Suprapubic skin (tissue), 4 donors: ENCODE measurements around the gene ARHGEF12. TPM values are rescaled to one million over a fixed set of nuclear protein-coding genes. Genes with fewer than 3 reads are reported as not detected.
"Not testable (repeated sequence)": the region's sequence is repeated elsewhere in the genome, so short reads cannot be mapped to it uniquely, and the experiment has no call there.

Experiments used
- DNase-seq, 2 donors: peaks; one replicate each; pipeline ENCODE4 v3.0.0-alpha.2; 2019; ENCODE audit warnings: low spot score in 2 of 2
- H3K27ac ChIP-seq: fragments of 200-600 bp; sonication (generic); one replicate; pipeline ENCODE4 v1.5.1; 2019
- H3K27me3 ChIP-seq: fragments of 200-600 bp; sonication (generic); one replicate; pipeline ENCODE4 v1.5.1; 2019
- H3K36me3 ChIP-seq: fragments of 200-600 bp; sonication (generic); one replicate; pipeline ENCODE4 v1.5.1; 2019
- H3K4me1 ChIP-seq: fragments of 200-600 bp; sonication (generic); one replicate; pipeline ENCODE4 v1.5.1; 2019
- H3K4me3 ChIP-seq: fragments of 200-600 bp; sonication (generic); one replicate; pipeline ENCODE4 v1.5.1; 2019; ENCODE audit warnings: mild to moderate bottlenecking
- H3K9me3 ChIP-seq: fragments of 200-600 bp; sonication (generic); one replicate; pipeline ENCODE4 v1.5.1; 2019
- CTCF ChIP-seq, 2 donors: fragments of 200-600 bp in 1 of 2; fragments of 450-650 bp in 1 of 2; sonication (generic) in 1 of 2; IDR thresholded peaks; one replicate each; pipeline ENCODE4 v1.5.1; 2016 to 2019; ENCODE audit warnings: antibody characterized with exemption in 2 of 2, mild to moderate bottlenecking in 1 of 2, moderate library complexity in 1 of 2
- EP300 ChIP-seq: sonication (generic); formaldehyde crosslinking; IDR thresholded peaks from one replicate; pipeline ENCODE4 v1.6.1; 2017; ENCODE audit warnings: antibody characterized with exemption
- POLR2A ChIP-seq, 2 donors: fragments of 450-650 bp; IDR thresholded peaks; one replicate each; pipeline ENCODE4 v1.6.1; 2017; ENCODE audit warnings: antibody characterized with exemption in 2 of 2, mild to moderate bottlenecking in 2 of 2, moderate library complexity in 2 of 2
- POLR2AphosphoS5 ChIP-seq, 3 donors: sonication (generic); formaldehyde crosslinking; IDR thresholded peaks; one replicate each; pipeline ENCODE4 v1.6.1; 2017; ENCODE audit warnings: antibody characterized with exemption in 3 of 3
- WGBS: methylation state at CpG from one replicate; pipeline ENCODE4 v1.1.5; 2018; 5-methylcytosine and 5-hydroxymethylcytosine counted together
- total RNA-seq, 4 donors: library from RNA; depleted of rRNA; stranded (reverse); fragments of >200 nt; gene quantifications; one replicate each; pipeline ENCODE4 v1.1.0, GENCODE V29; 2016

ARHGEF12 gene
- total RNA-seq, 4 donors from 2014 or later, result 107 to 222 (median 138) TPM

GRCh38 chr11:120500414-120501071 is 164.3 kb downstream of the ARHGEF12 start:
- Histone ChIP-seq H3K36me3 (no peaks in the 10 kb centered on the region), H3K9me3 (no peaks in the 10 kb centered on the region), H3K27ac (no peak overlapping the region), H3K4me3 (no peak overlapping the region), H3K27me3 (peaks cover 16% of the 10 kb centered on the region), H3K4me1 (no peaks in the 10 kb centered on the region)
- 55% methylated on average over 14 of the region's 14 CpGs for WGBS
- DNase-seq, result no peak
- TF ChIP-seq CTCF (IDR thresholded peaks at IDR 0.05) (no peak), POLR2AphosphoS5 (IDR thresholded peaks at IDR 0.05) (no peak)

- no peaks in the 10 kb centered on the region for H3K4me1 ChIP-seq
- H3K27ac ChIP-seq, result no peak overlapping the region
- no peak for DNase-seq
- no peaks in the 10 kb centered on the region for H3K36me3 ChIP-seq
- WGBS, result 54% methylated on average over 2 of the region's 2 CpGs
- no peak overlapping the region for H3K4me3 ChIP-seq
- no peaks in the 10 kb centered on the region for H3K9me3 ChIP-seq
- peaks cover 23% of the 10 kb centered on the region for H3K27me3 ChIP-seq
- TF ChIP-seq CTCF (IDR thresholded peaks at IDR 0.05) (no peak), POLR2AphosphoS5 (IDR thresholded peaks at IDR 0.05) (no peak), EP300 (no peak)
Measured at GRCh38 chr11:120501440-120501839, 165.2 kb downstream of the ARHGEF12 start.

GRCh38 chr11:120501976-120502755 is 166.0 kb downstream of the ARHGEF12 start:
- DNase-seq, result no peak
- TF ChIP-seq EP300 (no peak), POLR2A (IDR thresholded peaks at IDR 0.05) (no peak), CTCF (IDR thresholded peaks at IDR 0.05) (no peak), POLR2AphosphoS5 (IDR thresholded peaks at IDR 0.05) (no peak)
- 59% methylated on average over 5 of the region's 5 CpGs for WGBS
- Histone ChIP-seq H3K27ac (no peak overlapping the region), H3K4me3 (no peak overlapping the region), H3K9me3 (no peaks in the 10 kb centered on the region), H3K4me1 (no peaks in the 10 kb centered on the region), H3K36me3 (no peaks in the 10 kb centered on the region), H3K27me3 (peaks cover 28% of the 10 kb centered on the region)

- not testable (repeated sequence) for H3K36me3 ChIP-seq, H3K4me3 ChIP-seq, H3K9me3 ChIP-seq, H3K4me1 ChIP-seq, DNase-seq, H3K27ac ChIP-seq
- 74% methylated on average over 3 of the region's 3 CpGs for WGBS
- H3K27me3 ChIP-seq, result peaks cover 36% of the 10 kb centered on the region
Measured at GRCh38 chr11:120503529-120503928, 167.3 kb downstream of the ARHGEF12 start.

- Histone ChIP-seq H3K4me3 (no peak overlapping the region), H3K9me3 (no peaks in the 10 kb centered on the region), H3K36me3 (no peaks in the 10 kb centered on the region), H3K4me1 (no peaks in the 10 kb centered on the region), H3K27me3 (peaks cover 53% of the 10 kb centered on the region), H3K27ac (no peak overlapping the region)
- TF ChIP-seq CTCF (IDR thresholded peaks at IDR 0.05), result no peak
- TF ChIP-seq EP300, result no peak
- TF ChIP-seq POLR2A (IDR thresholded peaks at IDR 0.05), result no peak
- TF ChIP-seq POLR2AphosphoS5 (IDR thresholded peaks at IDR 0.05), result no peak
- DNase-seq, result no peak
- WGBS, result 89% methylated on average over 7 of the region's 7 CpGs
Measured at GRCh38 chr11:120505801-120506425, 169.7 kb downstream of the ARHGEF12 start.
